Neural cell (in vitro differentiated cells): ENCODE measurements around the gene KCTD16. TPM values are rescaled to one million over a fixed set of nuclear protein-coding genes. Genes with fewer than 3 reads are reported as not detected.

Source experiments
- H2AFZ ChIP-seq: fragments of 200-600, 300-800 bp; sonication (generic), shearing (Covaris generic); 2 replicates; pipeline ENCODE4 v1.6.0; 2014; ENCODE audit warnings: low read depth, mild to moderate bottlenecking, antibody characterized with exemption, low read length, moderate library complexity
- H3F3A ChIP-seq: fragments of 200-600 bp; shearing (Covaris generic); 2 replicates; pipeline ENCODE4 v1.6.1; 2016; ENCODE audit warnings: mild to moderate bottlenecking, moderate library complexity, mixed read lengths, antibody characterized with exemption, low read length; ENCODE audit not compliant: insufficient read depth, poor library complexity, severe bottlenecking
- H3K27ac ChIP-seq: fragments of 200-600, 300-800 bp; sonication (generic), shearing (Covaris generic); 2 replicates; pipeline ENCODE4 v1.5.1; 2014; ENCODE audit warnings: mild to moderate bottlenecking, low read length, moderate library complexity
- H3K27me3 ChIP-seq: fragments of 300-800, 200-600 bp; sonication (generic), shearing (Covaris generic); 2 replicates; pipeline ENCODE4 v1.6.0; 2014; ENCODE audit warnings: mild to moderate bottlenecking, low read depth, low read length, moderate library complexity; ENCODE audit not compliant: insufficient read depth
- H3K36me3 ChIP-seq: fragments of 300-800, 200-600 bp; sonication (generic), shearing (Covaris generic); 2 replicates; pipeline ENCODE4 v1.5.1; 2014; ENCODE audit warnings: mild to moderate bottlenecking, antibody characterized with exemption, low read length, moderate library complexity; ENCODE audit not compliant: insufficient read depth
- H3K4me2 ChIP-seq: fragments of 300-800, 200-600 bp; sonication (generic), shearing (Covaris generic); 2 replicates; pipeline ENCODE4 v1.6.0; 2014; ENCODE audit warnings: mild to moderate bottlenecking, low read length
- H3K4me3 ChIP-seq: fragments of 300-800, 200-600 bp; sonication (generic), shearing (Covaris generic); 2 replicates; pipeline ENCODE4 v1.5.1; 2014; ENCODE audit warnings: mild to moderate bottlenecking, low read length, moderate library complexity
- H3K79me2 ChIP-seq: fragments of 200-600 bp; shearing (Covaris generic); replicated peaks from 2 replicates; pipeline ENCODE4 v1.6.0; 2014; ENCODE audit warnings: mild to moderate bottlenecking, low read length, moderate library complexity; ENCODE audit not compliant: insufficient read depth
- H3K9ac ChIP-seq: fragments of 300-800, 200-600 bp; sonication (generic), shearing (Covaris generic); 2 replicates; pipeline ENCODE4 v1.6.1; 2016; ENCODE audit warnings: mild to moderate bottlenecking, low read length, mixed read lengths
- H3K9me2 ChIP-seq: fragments of 200-600 bp; shearing (Covaris generic); 2 replicates; pipeline ENCODE4 v1.6.1; 2016; ENCODE audit warnings: mild to moderate bottlenecking, low read length, mixed read lengths; ENCODE audit not compliant: insufficient read depth
- H3K9me3 ChIP-seq: fragments of 200-600, 300-800 bp; sonication (generic), shearing (Covaris generic); 2 replicates; pipeline ENCODE4 v1.6.1; 2016; ENCODE audit warnings: mild to moderate bottlenecking, mixed run types, low read length, moderate library complexity, mixed read lengths
- H4K20me1 ChIP-seq: fragments of 200-600 bp; shearing (Covaris generic); 2 replicates; pipeline ENCODE4 v1.6.1; 2016; ENCODE audit warnings: mild to moderate bottlenecking, mixed run types; ENCODE audit not compliant: insufficient read depth
- CTCF ChIP-seq: fragments of 450-650 bp; IDR thresholded peaks from 2 replicates; pipeline ENCODE4 v1.5.1; 2014; ENCODE audit warnings: antibody characterized with exemption, mild to moderate bottlenecking, moderate library complexity; ENCODE audit not compliant: poor library complexity, severe bottlenecking
- EP300 ChIP-seq: fragments of 450-650 bp; conservative IDR thresholded peaks from 2 replicates; pipeline ENCODE4 v1.6.1; 2014; ENCODE audit warnings: antibody characterized with exemption, mild to moderate bottlenecking, moderate library complexity; ENCODE audit not compliant: poor library complexity, severe bottlenecking
- EZH2 ChIP-seq: fragments of 200-600, 300-800 bp; shearing (Covaris generic), sonication (generic); IDR thresholded peaks from 2 replicates; pipeline ENCODE4 v1.6.1; 2014; ENCODE audit warnings: antibody characterized with exemption, low read length, borderline replicate concordance, mild to moderate bottlenecking; ENCODE audit not compliant: insufficient read depth, poor library complexity, severe bottlenecking
- MXI1 ChIP-seq: fragments of 450-650 bp; conservative IDR thresholded peaks from 2 replicates; pipeline ENCODE4 v1.6.1; 2014; ENCODE audit warnings: antibody characterized with exemption, mild to moderate bottlenecking; ENCODE audit not compliant: poor library complexity, severe bottlenecking
- POLR2AphosphoS5 ChIP-seq: IDR thresholded peaks from 2 replicates; pipeline ENCODE4 v1.6.1; 2012
- RAD21 ChIP-seq: fragments of 450-650 bp; conservative IDR thresholded peaks from 2 replicates; pipeline ENCODE4 v1.6.1; 2014; ENCODE audit warnings: antibody characterized with exemption, mild to moderate bottlenecking, moderate library complexity
- REST ChIP-seq: IDR thresholded peaks from 2 replicates; pipeline ENCODE4 v1.6.1; 2012; ENCODE audit warnings: borderline replicate concordance
- SMC3 ChIP-seq: fragments of 450-650 bp; conservative IDR thresholded peaks from 2 replicates; pipeline ENCODE4 v1.6.1; 2014; ENCODE audit warnings: antibody characterized with exemption, mild to moderate bottlenecking, moderate library complexity; ENCODE audit not compliant: poor library complexity
- TAF1 ChIP-seq: IDR thresholded peaks from 2 replicates; pipeline ENCODE4 v1.6.1; 2012; ENCODE audit warnings: low read depth
- polyA plus RNA-seq: library from polyadenylated mRNA; depleted of rRNA; stranded (reverse); fragments of >200 nt; gene quantifications from 2 replicates; pipeline ENCODE4 v1.2.3, GENCODE V29; 2014

Gene KCTD16
- polyA plus RNA-seq, 1 donor from 2014 or later: 7.1 TPM

- Histone ChIP-seq H3F3A (no peaks in the 10 kb centered on the region), H3K27me3 (no peaks in the 10 kb centered on the region), H4K20me1 (no peaks in the 10 kb centered on the region), H3K9me2 (no peaks in the 10 kb centered on the region), H3K4me2 (no peak overlapping the region), H2AFZ (no peak overlapping the region), H3K27ac (no peak overlapping the region), H3K9ac (no peak overlapping the region), H3K36me3 (no peaks in the 10 kb centered on the region), H3K9me3 (no peaks in the 10 kb centered on the region), H3K4me3 (no peak overlapping the region), H3K79me2 (no peaks in the 10 kb centered on the region)
- TF ChIP-seq MXI1 (no peak), RAD21 (no peak), REST (no peak)
Measured at GRCh38 chr5:144249755-144250464, 79.2 kb downstream of the KCTD16 start.

GRCh38 chr5:144254552-144254951 lies 83.9 kb downstream of the KCTD16 start:
- no peaks in the 10 kb centered on the region for H4K20me1 ChIP-seq
- no peak overlapping the region for H2AFZ ChIP-seq
- no peak overlapping the region for H3K9ac ChIP-seq
- H3F3A ChIP-seq: no peaks in the 10 kb centered on the region
- H3K27me3 ChIP-seq: no peaks in the 10 kb centered on the region
- H3K79me2 ChIP-seq: no peaks in the 10 kb centered on the region
- H3K4me2 ChIP-seq: no peak overlapping the region
- no peaks in the 10 kb centered on the region for H3K9me2 ChIP-seq
- no peaks in the 10 kb centered on the region for H3K36me3 ChIP-seq
- no peaks in the 10 kb centered on the region for H3K9me3 ChIP-seq
- no peak overlapping the region for H3K4me3 ChIP-seq
- H3K27ac ChIP-seq: no peak overlapping the region
- TF ChIP-seq CTCF: no peak
- TF ChIP-seq EZH2: no peak
- no peak for TF ChIP-seq REST
- no peak for TF ChIP-seq MXI1
- TF ChIP-seq SMC3: no peak
- TF ChIP-seq EP300: no peak
- no peak for TF ChIP-seq POLR2AphosphoS5
- no peak for TF ChIP-seq TAF1
